ENCODE measurements around the gene DPP3. TPM values are rescaled to one million over a fixed set of nuclear protein-coding genes. Genes with fewer than 3 reads are reported as not detected.
"Not testable (repeated sequence)": the region's sequence is repeated elsewhere in the genome, so short reads cannot be mapped to it uniquely, and the experiment has no call there.

Gene DPP3
- total RNA-seq, 1 donor from 2014 or later, result 41.3 TPM

- peaks cover 19% of the 10 kb centered on the region for H3K4me1 Mint-ChIP-seq (ENCODE audit: unreplicated experiment)
- peaks cover 26% of the 10 kb centered on the region for H3K36me3 Mint-ChIP-seq (ENCODE audit: low read depth, unreplicated experiment)
- DNase-seq (ENCODE audit: low spot score), result no peak
- H3K27me3 Mint-ChIP-seq (ENCODE audit: unreplicated experiment), result peaks cover 22% of the 10 kb centered on the region
- peak overlapping the region; percentile 71 for H3K4me3 Mint-ChIP-seq (ENCODE audit: unreplicated experiment)
- H3K27ac Mint-ChIP-seq (ENCODE audit: unreplicated experiment), result no peak overlapping the region
- TF ChIP-seq CTCF (IDR thresholded peaks at IDR 0.05; ENCODE audit: unreplicated experiment), result no peak
- H3K9me3 Mint-ChIP-seq (ENCODE audit: unreplicated experiment), result no peaks in the 10 kb centered on the region
Measured at GRCh38 chr11:66541892-66542291, 61.7 kb downstream of the DPP3 start.

- no peak for TF ChIP-seq CTCF (IDR thresholded peaks at IDR 0.05; ENCODE audit: unreplicated experiment)
- Mint-ChIP-seq H3K4me3 (ENCODE audit: unreplicated experiment) (peak overlapping the region; percentile 71), H3K36me3 (ENCODE audit: low read depth, unreplicated experiment) (peaks cover 25% of the 10 kb centered on the region), H3K4me1 (ENCODE audit: unreplicated experiment) (peaks cover 19% of the 10 kb centered on the region), H3K9me3 (ENCODE audit: unreplicated experiment) (no peaks in the 10 kb centered on the region), H3K27ac (ENCODE audit: unreplicated experiment) (no peak overlapping the region), H3K27me3 (ENCODE audit: unreplicated experiment) (peaks cover 22% of the 10 kb centered on the region)
- no peak for DNase-seq (ENCODE audit: low spot score)
Measured at GRCh38 chr11:66542362-66542761, 62.1 kb downstream of the DPP3 start.

GRCh38 chr11:66543263-66544107 lies 63.3 kb downstream of the DPP3 start:
- no peaks in the 10 kb centered on the region for H3K9me3 Mint-ChIP-seq (ENCODE audit: unreplicated experiment)
- peak; percentile 63 for DNase-seq (ENCODE audit: low spot score)

GRCh38 chr11:66544952-66545351 lies 64.7 kb downstream of the DPP3 start:
- H3K36me3 Mint-ChIP-seq (ENCODE audit: low read depth, unreplicated experiment), result peaks cover 17% of the 10 kb centered on the region
- peak overlapping the region; percentile 85 for H3K4me3 Mint-ChIP-seq (ENCODE audit: unreplicated experiment)
- not testable (repeated sequence) for DNase-seq (ENCODE audit: low spot score); H3K9me3 Mint-ChIP-seq (ENCODE audit: unreplicated experiment)
- peaks cover 22% of the 10 kb centered on the region for H3K27me3 Mint-ChIP-seq (ENCODE audit: unreplicated experiment)
- H3K4me1 Mint-ChIP-seq (ENCODE audit: unreplicated experiment), result peaks cover 19% of the 10 kb centered on the region
- peak overlapping the region; percentile 79 for H3K27ac Mint-ChIP-seq (ENCODE audit: unreplicated experiment)

More at GRCh38 chr11:66543263-66544107, 63.3 kb downstream of the DPP3 start:
- Mint-ChIP-seq H3K36me3 (ENCODE audit: low read depth, unreplicated experiment) (peaks cover 21% of the 10 kb centered on the region), H3K4me3 (ENCODE audit: unreplicated experiment) (peak overlapping the region; percentile 48), H3K27me3 (ENCODE audit: unreplicated experiment) (peaks cover 22% of the 10 kb centered on the region), H3K27ac (ENCODE audit: unreplicated experiment) (peak overlapping the region; percentile 58), H3K4me1 (ENCODE audit: unreplicated experiment) (peaks cover 19% of the 10 kb centered on the region)
- TF ChIP-seq CTCF (IDR thresholded peaks at IDR 0.05; ENCODE audit: unreplicated experiment), result no peak

- peak within 1 kb of the TSS; percentile 79 for H3K27ac Mint-ChIP-seq (ENCODE audit: unreplicated experiment)
- DNase-seq (ENCODE audit: low spot score), result peak; percentile 93
- H3K9me3 Mint-ChIP-seq (ENCODE audit: unreplicated experiment), result no peaks in the 10 kb centered on the region
- peaks cover 19% of the 10 kb centered on the region for H3K4me1 Mint-ChIP-seq (ENCODE audit: unreplicated experiment)
- peaks cover 17% of the 10 kb centered on the region for H3K36me3 Mint-ChIP-seq (ENCODE audit: low read depth, unreplicated experiment)
- H3K27me3 Mint-ChIP-seq (ENCODE audit: unreplicated experiment), result peaks cover 18% of the 10 kb centered on the region
- peak within 1 kb of the TSS; percentile 85 for H3K4me3 Mint-ChIP-seq (ENCODE audit: unreplicated experiment)
- no peak for TF ChIP-seq CTCF (IDR thresholded peaks at IDR 0.05; ENCODE audit: unreplicated experiment)
Measured at GRCh38 chr11:66545701-66546367, 65.6 kb downstream of the DPP3 start, which contains the start of gene ZDHHC24. Gene ZDHHC24 (minus strand): TSS chr11:66546048. CDS start chr11:66546003, 45 bp downstream.

Data from endothelial cell (in vitro differentiated cells).